ENCODE results near the gene NCOA7.
"Not testable (repeated sequence)": the region's sequence is repeated elsewhere in the genome, so short reads cannot be mapped to it uniquely, and the experiment has no call there.

Gene NCOA7

DNA sequence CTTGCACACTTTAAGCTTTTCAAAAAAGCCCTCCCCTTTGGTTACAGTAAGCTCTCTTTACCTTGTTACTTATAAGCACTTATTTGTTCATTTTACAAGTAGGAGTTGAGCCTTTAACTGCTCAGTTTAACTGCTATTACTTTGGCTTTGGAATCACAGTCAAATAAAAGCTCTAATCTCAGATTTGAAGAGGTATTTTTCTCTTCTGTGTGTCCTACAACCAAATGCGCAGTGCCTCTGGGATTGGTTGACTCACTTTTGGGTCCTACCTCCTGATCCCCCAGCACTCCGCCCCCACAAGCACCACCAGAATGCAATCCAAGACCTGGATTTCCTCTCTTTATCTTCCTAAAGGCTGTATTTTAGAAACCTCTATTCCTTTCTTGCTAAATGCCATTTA is 2.5 kb downstream of the NCOA7 start:
- no peak for ATAC-seq

DNA sequence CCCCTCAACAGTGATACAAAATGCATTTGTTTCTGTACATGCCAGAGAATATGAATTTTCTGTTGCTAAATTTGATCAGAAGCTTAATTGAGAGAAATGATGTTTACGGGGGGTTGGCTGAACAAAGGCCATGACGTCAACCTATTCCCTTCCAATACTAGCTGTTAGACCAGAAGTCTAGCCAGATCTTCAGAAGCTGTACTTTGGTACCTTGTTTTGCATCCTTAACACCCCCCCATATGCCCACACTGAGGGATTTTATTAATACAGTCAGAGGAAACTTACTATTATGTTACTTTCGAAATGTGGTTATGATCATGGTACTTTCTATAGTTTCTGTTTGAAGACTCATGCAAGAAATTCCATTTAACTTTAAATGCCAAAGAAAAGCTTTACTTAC is 3.1 kb downstream of the NCOA7 start:
- ATAC-seq: peak; percentile 23 to 52

DNA sequence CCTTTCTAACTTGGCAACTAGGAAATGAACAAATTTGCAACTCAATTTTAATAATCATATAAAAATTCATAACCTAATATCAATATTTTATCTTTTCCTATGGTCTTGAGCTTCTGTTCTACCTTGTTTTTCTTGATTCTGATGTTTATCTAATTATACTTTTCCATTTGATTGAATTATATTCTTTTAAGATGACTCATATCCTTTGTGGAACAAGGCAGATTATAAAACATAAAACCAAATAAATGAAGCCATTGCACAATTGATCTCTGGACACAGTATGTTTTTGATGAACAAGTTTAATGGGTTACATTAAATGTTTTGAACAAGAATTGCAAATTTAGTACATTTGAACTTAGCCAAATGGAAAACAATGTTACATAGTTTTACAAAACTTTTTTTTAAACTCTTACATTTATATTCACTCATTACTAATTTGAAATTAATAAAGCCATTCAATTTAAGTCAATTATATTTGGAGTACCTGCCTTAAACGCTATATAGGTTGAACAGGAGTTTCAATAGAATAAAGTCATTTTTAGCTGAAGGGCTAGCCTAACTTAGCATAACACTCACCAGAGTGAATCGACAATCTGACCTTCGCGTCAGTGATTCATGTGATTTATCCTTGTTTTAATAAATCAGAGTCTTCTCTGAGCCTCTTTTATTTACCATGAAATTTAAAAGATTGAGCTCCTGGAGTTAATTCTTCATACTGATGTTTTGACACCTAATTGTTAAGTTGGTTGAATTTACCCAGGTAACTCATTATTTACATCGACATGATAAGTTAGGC is 3.8 kb downstream of the NCOA7 start:
- no peak for ATAC-seq

DNA sequence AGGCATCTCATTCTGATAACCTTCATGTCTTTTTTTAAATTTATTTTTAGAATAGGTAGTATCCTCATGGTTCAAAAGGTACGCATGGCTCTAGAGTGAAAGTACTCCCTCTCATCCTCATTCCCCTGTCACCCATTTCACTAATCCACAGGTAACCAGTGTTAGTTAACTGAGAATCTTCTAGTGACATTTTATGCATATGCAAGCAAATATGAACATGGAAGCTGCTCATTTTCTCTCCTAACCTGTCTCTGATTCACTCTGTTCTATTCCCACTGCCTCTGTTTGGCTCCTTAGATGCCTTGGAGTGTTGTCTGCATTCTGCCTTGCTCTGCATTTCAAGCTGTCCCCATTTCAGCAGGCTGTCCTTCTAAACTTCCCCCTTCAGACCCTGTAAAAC is 4.5 kb downstream of the NCOA7 start:
- ATAC-seq: no peak

DNA sequence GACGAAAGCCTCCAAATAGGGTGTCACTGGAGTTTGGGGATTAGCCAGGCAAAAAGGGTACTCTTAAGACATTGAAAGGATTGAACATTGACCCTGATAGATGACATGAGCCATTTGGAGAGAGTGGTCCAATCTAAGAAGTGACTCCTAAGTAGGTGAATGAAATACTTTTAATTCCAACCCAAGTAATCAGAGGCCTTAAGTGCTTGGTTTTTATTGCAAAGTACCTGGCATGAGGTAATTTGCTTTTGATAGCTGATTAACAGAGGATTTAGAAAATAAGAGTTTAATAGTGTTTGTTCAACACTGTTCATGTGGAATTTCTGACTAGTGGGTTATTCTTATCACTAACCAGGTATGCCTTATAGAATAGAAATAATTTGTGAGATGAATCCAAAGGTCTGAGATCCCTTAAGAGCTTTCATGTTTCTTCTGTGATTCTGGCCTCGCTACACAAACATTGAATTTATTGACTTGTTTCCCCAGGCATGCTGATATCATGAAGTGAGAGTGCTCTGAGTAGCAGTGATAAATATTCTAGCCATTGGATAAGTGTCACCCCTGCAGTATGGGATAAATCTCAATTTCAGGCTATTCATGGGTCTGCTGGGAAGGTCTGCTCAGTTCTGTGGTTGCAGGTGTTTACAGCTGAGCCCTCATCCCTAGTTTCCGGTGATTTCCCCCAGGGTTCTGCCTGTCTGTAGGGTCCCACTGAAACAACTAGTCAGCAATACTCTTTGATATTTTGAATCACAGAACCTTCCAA is 6.5 kb downstream of the NCOA7 start:
- no peak for ATAC-seq

DNA sequence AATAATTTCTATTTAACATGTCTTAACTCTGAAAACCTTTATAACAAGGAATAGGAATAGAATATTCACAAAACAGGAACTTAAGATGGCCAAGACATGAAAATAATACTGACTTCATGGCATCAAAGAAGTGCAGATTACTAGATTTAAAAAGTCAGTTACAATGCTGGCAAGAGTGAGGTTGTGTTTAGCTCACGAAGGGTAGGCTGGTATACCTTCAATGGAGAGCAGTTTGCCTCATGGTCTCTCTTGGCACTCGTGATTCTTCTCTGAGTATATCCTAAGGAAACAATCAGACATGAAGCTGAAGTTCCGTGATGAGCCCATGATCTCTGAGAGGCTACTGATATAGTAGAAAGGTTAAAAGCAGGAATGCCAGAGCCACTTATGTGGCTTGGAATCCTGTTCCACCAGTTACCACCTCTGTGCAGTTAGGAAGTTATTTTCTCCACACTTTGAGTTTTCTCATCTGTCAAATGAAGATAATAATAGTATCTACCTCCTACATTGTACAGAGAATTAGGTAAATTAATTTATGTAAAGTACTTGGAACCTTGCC is 7.2 kb downstream of the NCOA7 start:
- ATAC-seq: no peak

DNA sequence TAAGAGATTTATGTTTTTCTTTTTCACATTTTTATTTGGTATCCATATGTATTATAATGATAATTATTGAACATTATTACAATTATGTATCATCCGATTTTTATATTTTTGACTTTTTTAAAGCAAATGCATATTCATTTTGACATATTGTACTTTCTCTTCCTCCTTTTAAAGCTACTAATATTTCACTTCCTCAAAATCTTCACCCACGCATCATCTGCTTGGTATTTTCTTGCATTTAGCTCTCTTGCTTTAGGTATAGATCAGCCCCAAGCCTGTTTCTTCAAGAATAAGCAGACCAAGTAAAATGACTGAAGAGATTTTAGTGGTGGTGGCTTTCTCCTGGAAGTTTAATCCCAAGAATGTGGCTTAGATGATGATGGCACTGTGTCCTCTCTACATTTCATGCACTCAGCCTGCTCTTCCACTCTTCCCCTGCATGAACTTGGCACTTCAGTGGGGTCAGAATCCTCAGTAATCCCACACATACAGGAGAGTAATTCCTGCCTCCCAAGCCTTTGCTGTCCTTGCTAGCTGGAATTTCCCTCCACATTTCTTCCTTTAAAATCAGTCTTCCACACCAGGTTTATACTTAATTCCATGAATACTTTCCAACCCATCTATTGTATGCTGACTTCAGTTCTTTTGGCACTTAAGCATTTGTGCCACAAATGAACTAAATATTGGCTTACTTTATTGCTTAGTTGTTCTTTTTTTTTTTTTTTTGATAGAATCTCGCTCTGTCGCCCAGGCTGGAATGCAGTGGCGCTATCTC is 8.2 kb downstream of the NCOA7 start:
- ATAC-seq: no peak

DNA sequence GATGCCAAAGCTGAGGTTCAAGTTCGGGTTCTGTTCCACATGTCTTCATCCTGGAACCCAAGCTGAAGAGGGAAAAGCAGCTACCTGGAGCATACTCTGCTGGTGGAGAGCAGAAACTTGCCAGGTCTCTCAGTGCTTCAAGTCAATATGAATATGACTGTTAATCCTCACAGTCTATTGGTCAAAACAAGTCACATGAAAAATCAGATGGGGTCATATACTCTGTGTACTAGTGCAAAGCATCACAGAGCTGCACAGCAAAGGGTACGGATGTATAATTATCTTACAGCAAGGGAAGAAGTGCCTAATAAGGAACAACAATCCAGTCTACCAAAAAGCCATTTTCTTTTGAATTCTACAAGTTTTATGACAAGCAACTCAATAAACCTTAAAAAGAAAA is 11.6 kb downstream of the NCOA7 start:
- no peak for ATAC-seq

DNA sequence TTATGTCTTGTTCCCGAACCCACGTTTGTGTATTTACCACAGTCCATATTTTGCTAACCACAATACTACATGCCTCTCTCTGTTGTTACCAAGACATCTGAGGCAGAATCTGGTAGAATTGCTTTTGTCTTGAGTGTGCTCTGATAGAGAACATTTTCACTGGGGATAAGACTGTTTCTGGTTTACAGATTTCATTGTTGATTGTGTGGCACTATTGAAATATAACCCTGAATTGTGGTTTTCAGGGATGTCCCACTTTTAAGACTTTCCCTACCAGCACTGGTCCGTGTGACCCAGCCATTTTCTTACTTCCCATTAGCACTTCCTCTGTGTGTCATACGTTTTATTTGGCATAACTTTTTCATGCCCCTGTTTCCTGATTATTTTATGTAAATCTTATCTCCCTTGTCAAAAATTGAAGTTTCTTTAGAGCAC is 12.2 kb downstream of the NCOA7 start:
- no peak for ATAC-seq

DNA sequence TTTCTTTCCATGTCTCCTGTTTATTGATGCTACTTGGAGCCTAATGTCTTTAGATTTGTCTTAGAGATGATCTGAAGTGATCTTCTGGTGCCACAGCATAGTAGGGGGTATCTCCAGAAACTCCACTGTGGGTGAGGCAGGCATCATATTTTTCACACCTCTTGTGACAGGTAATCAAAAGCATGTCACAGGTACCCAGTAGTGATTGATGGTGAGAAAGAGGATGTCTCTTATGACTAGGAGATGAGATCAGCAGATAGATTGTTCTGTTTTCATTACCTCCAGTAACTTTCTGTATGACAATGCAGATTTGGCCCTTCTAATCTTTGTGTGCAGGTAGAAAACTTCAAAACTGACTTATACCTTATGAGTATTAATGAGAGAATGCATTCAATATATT is 13.5 kb downstream of the NCOA7 start:
- peak; percentile 90 to 94 for ATAC-seq

DNA sequence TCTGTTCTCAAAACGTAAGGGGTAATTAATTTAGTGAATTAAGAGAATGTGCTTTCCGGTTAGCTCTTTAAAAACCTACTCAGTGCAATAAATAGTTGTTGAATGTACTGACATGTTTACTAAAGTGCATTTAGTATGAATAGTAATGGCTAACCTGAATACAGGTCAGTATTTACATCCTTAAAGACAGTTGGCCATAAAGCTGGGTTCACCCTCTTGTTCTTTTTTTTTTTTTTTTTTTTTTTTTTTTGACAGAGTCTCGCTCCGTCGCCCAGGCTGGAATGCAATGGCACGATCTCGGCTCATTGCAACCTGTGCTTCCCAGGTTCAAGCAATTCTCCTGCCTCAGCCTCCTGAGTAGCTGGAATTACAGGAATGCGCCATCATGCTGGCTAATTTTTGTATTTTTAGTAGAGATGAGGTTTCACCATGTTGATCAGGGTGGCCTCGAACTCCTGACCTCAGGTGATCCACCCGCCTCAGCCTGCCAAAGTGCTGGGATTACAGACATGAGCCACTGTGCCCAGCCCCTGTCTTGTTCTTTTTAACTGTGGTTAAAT is 14.2 kb downstream of the NCOA7 start:
- not testable (repeated sequence) for ATAC-seq

DNA sequence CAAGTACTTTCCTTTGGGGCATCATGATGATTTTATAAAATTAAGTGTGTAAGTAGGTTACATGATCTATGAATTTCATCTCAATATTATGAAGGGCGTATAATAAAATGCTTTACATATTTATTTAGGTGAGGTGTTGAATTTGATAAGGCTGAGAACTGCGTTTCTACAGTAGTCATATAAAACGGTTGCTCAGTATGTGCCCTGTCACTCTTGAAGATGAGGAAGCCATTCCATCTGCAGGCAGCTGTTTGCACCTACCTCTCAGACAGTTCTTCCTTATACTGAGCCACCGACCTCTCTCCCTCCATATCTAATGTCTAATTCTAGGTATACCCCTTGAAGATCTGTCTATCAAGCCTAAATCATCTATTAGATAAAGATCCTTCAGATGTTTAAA is 16.1 kb downstream of the NCOA7 start:
- no peak for ATAC-seq

DNA sequence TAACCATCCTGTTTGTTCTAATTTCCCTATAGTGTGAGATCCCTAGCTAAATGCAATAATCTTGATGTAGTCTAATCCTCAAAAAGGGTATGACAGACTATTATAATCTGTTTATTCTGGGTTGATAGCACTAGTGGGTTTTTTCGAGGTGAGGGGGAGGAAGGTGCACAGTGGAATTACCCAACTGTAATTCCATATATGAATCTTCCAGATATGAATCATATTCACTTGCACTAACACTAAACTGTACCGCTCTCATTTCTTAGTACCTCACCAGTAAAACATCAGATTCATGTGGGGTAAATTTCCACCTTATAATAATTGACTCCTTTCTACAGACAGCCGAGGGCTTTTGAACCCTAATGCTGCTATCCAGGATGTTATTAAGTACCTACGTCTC is 16.5 kb downstream of the NCOA7 start:
- peak; percentile 49 to 57 for ATAC-seq

DNA sequence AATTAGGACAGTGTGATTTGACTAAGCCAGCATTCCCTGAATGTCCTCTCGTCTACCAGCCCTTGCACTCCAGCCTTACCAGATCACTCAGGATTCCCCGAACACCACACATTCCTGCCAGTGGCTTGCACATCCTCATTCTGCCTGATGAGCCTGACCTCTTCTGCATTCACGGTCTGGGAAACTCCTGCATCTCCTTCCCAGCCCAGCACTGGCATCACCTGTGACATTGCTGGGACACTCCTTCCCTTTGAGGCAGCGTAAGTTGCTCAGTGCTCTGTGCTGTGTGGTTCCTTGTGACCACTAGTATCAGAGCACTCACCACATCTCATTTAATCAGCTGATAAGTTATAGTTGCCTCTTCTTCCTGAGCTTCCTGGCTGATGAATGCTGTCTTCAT is 17.3 kb downstream of the NCOA7 start:
- ATAC-seq: no peak

DNA sequence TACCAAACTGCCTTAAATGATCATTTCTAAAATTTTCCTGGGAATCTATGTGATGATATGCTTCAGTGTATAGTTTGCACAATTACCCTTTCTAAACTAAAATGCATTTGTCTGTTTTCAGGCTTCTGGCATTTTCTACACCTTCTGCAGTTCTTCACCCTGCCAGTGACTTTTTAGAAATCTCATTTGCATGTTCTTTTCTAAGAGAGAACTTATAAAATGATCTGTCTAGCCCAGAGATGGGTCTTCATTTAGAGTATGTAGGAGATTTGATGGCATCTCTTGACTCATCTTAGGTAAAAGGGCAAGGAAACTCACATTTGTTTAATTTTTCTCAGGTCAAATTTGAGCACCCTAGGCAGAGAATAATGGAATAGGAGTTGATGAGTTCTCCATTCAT is 17.8 kb downstream of the NCOA7 start:
- ATAC-seq: no peak

DNA sequence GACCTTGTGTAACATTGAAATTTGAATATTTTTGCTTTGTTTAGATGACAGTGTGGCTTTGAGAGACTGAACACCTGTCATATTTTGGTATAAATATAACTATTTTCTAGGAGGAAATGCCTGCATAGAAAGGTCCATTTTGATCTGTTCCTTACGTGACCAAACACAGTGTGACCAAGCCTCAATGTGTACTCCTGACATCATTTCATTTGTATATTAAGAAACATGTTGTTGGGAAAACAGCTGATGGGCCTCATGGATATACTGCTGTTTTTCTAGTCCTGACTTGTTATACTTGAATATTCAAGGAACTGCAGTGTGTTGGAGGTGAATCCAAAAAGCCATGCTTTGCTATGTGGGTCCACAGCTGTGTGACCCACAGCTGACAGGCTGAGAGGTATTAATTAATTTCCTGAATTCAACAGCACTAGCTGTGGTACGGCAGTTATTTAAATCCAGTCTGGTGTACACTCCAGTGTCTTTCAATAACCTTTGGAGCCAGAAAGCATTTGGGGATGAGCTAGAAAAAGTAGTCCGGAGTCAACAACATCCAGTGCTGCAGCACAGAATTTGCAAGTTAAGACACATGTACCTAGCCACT is 18.9 kb downstream of the NCOA7 start:
- ATAC-seq: no peak

DNA sequence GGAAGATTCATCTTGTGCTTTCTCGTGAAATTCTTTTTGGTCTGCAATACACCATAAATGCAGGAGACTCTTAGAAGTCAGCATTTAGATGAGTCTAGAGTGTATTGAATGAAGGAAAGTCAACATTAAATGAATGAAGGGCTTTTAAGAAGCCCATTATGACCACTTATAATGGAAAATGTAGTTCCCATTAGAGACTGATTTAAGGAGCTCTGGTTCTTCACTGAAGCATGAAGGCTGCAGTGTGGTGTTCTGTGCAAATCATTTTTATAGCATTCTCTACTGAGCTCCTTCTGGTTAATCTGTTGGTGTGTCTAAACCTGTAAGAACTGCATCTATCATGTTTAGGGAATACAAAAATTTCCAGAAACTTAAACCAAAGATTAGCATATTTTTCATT is 19.7 kb downstream of the NCOA7 start:
- ATAC-seq: no peak

DNA sequence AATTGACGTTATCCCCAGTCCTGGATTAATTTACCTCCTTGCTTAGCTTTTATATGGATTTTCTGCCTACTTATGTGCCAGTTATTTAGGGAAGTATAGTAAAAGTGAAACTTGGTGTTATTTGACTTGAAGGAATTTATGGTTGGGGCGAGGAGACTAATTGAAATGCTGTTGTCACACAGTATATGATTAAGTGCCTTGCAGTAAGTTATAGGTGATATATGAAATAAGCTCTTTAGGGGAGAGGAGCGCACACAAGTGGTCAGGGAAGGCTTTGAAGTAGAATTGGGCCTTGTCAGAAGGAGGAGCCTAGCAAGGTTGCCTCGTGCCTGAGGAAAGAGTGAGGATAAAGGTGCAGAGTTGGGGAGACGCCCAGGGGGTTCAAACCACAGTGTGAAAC is 20.5 kb downstream of the NCOA7 start:
- no peak for ATAC-seq

DNA sequence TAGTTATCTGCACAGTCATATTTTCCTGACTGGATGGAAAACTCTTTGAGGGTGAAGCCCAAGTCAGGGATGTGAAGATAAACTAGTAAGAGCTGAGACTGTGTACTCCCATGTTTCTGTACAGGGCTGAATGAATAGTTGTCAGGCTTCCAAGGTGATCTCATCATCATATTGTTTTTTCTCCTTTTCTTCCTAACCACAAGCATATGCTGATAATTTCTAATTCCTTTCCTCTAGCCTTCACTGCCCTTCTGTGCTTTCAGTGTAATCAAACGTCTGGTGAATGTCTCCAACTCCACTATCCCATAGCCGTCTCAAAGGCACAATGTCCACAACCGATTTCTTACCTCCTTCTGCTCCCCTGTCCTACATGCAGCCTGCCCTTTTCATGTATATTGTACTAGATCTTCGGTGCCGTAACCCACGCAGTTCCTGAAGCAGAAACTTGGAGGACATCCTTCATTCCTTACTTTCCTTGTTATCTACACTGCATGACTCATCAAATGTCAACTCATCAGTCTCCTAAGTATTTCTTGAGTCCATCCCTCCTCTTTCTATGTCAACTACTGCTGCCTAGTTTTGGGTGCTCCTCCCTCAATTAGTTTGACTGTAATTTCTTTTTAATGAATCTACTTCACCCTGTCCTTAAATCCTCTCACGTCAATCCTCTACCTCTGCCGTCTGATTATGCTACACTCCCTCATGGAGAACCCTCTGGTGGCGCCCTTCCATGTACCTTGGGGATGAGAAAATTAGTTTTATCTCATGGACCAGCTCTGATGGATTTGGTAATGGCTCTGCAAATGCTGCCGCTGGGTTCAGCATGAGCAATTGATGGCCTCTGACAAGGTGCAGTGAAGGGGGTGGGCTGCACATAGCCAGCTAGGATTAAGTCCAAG is 21.9 kb downstream of the NCOA7 start:
- ATAC-seq: no peak

DNA sequence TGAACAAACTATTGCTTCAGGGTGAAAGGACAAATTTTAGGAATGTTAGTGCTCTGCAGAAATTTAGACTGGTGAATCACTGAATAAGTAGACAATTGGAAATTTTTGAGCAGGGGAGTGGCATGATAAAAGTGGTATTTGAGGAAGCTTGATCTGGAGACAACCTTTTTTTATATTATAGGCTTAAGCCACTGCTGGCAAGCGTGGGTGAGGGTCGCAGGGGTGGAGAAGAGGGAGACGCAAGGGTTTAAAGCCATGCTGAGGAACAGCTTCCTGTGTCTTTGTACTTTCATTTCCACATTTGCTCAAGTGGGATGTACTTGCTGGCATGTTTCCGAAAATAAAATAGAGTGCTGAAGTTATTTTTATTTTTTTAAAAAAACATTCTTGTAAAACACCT is 23.7 kb downstream of the NCOA7 start:
- no peak for ATAC-seq

Data from activated CD4-positive, CD25-positive, alpha-beta regulatory T cell treated with anti-CD3 and anti-CD28 coated beads, Interleukin-2, amount 50 U/mL, for 24 hours (primary cell).